Uterus (tissue), 4 donors: ENCODE data around the gene DPF3. TPM values are rescaled to one million over a fixed set of nuclear protein-coding genes. Genes with fewer than 3 reads are reported as not detected.

Source experiments
- DNase-seq, 2 donors: peaks; one replicate each; pipeline ENCODE4 v3.0.0-alpha.2; 2019 to 2020
- H3K27ac ChIP-seq, 2 donors: fragments of 200-600 bp; sonication (generic); 1 replicate in 1 of 2; 2 replicates in 1 of 2; pipeline ENCODE4 v1.5.1; 2016 to 2018
- H3K27me3 ChIP-seq, 2 donors: fragments of 200-600 bp; sonication (generic); one replicate each; pipeline ENCODE4 v1.5.1; 2018 to 2019; ENCODE audit warnings: control low read depth in 1 of 2
- H3K36me3 ChIP-seq, 2 donors: fragments of 200-600 bp; sonication (generic); one replicate each; pipeline ENCODE4 v1.5.1; 2019; ENCODE audit warnings: control low read depth in 1 of 2
- H3K4me1 ChIP-seq, 2 donors: fragments of 200-600 bp; sonication (generic); one replicate each; pipeline ENCODE4 v1.5.1; 2018 to 2019; ENCODE audit warnings: control low read depth in 1 of 2
- H3K4me3 ChIP-seq, 2 donors: fragments of 200-600 bp; sonication (generic); 1 replicate in 1 of 2; 2 replicates in 1 of 2; pipeline ENCODE4 v1.5.1; 2018 to 2019; ENCODE audit warnings: mild to moderate bottlenecking in 1 of 2
- H3K9me3 ChIP-seq, 2 donors: fragments of 200-600 bp; sonication (generic); one replicate each; pipeline ENCODE4 v1.5.1; 2019; ENCODE audit warnings: control low read depth in 1 of 2
- POLR2A ChIP-seq, 2 donors: fragments of 450-650 bp; IDR thresholded peaks; one replicate each; pipeline ENCODE4 v1.6.1; 2016; ENCODE audit warnings: antibody characterized with exemption in 2 of 2, mild to moderate bottlenecking in 1 of 2, moderate library complexity in 1 of 2
- intact Hi-C: fragments of 100-400 bp; cut with DNase I; formaldehyde crosslinking; loops from one replicate; pipeline ENCODE4 v1.15.1; 2023; ENCODE audit warnings: low total_unique reads
- total RNA-seq, 4 donors: library from RNA; depleted of rRNA in 3 of 4; stranded (reverse); fragments of >200 nt in 3 of 4; gene quantifications; one replicate each; pipeline versions ENCODE4 v1.1.0 to v1.2.4, GENCODE V29; 2014 to 2023
- TF ChIP-seq, protein P1 (sequence below), 4 experiments: fragments of 200-600 bp in 2 of 4; fragments of 450-650 bp in 2 of 4; sonication (generic) in 2 of 4; IDR thresholded peaks; one replicate each; pipeline ENCODE4 v1.5.1; 2016 to 2019; ENCODE audit warnings: antibody characterized with exemption in 4 of 4, mild to moderate bottlenecking in 2 of 4, moderate library complexity in 1 of 4
- donor health status: DM: yes; HTN: yes; CAD: no.

DPF3 gene
- total RNA-seq, 4 donors from 2014 or later: 1.6 to 2.8 TPM; not detected in 2

DNA sequence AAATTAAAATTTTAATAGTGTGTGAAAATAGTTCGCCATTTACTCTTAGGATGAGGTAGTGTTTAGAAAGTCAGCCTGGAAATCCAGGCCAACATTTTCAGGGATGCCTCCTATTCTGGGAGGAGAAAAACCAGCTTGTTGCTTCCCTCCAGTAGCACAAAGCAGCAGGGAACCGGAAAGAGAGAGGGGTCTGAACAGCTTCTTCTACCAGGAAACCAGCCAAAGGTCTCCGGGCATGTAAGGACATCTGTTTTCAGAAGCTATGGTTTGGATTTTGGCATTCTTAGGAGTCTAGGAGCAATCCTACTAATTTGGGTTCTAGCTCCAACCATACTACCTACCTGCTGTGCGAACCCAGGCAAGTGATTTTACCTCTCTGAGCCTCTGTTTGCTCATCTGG lies 85.3 kb downstream of the DPF3 start:
- no peak overlapping the region for H3K27ac ChIP-seq
- H3K36me3 ChIP-seq: no peaks in the 10 kb centered on the region
- H3K4me3 ChIP-seq: no peak overlapping the region
- DNase-seq: no peak
- no peak for TF ChIP-seq POLR2A (IDR thresholded peaks at IDR 0.05)
- TF ChIP-seq, protein P1, sequence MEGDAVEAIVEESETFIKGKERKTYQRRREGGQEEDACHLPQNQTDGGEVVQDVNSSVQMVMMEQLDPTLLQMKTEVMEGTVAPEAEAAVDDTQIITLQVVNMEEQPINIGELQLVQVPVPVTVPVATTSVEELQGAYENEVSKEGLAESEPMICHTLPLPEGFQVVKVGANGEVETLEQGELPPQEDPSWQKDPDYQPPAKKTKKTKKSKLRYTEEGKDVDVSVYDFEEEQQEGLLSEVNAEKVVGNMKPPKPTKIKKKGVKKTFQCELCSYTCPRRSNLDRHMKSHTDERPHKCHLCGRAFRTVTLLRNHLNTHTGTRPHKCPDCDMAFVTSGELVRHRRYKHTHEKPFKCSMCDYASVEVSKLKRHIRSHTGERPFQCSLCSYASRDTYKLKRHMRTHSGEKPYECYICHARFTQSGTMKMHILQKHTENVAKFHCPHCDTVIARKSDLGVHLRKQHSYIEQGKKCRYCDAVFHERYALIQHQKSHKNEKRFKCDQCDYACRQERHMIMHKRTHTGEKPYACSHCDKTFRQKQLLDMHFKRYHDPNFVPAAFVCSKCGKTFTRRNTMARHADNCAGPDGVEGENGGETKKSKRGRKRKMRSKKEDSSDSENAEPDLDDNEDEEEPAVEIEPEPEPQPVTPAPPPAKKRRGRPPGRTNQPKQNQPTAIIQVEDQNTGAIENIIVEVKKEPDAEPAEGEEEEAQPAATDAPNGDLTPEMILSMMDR (IDR thresholded peaks at IDR 0.05): no peak
- H3K4me1 ChIP-seq: no peaks in the 10 kb centered on the region
- H3K27me3 ChIP-seq: no peaks in the 10 kb centered on the region
- no peaks in the 10 kb centered on the region for H3K9me3 ChIP-seq
- intact Hi-C loops: no loop called here

DNA sequence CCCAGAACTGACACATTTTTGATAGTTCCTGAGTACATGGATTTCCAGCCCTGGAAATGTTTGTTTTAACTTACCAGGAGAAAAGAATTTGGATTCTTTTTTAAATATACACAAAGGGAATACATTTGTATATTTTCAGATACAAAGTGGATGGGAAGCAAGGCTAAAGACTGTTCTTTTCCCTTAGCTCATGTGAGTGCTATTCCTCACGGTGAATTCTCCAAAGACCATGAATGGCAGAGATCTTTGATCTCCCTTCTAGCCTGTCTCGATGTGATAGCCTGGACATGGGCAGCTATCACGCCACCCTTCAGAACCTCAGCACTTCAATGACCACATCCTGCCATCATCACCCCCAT lies 91.3 kb downstream of the DPF3 start:
- intact Hi-C loops: no loop called here
- H3K27ac ChIP-seq: no peak overlapping the region

DNA sequence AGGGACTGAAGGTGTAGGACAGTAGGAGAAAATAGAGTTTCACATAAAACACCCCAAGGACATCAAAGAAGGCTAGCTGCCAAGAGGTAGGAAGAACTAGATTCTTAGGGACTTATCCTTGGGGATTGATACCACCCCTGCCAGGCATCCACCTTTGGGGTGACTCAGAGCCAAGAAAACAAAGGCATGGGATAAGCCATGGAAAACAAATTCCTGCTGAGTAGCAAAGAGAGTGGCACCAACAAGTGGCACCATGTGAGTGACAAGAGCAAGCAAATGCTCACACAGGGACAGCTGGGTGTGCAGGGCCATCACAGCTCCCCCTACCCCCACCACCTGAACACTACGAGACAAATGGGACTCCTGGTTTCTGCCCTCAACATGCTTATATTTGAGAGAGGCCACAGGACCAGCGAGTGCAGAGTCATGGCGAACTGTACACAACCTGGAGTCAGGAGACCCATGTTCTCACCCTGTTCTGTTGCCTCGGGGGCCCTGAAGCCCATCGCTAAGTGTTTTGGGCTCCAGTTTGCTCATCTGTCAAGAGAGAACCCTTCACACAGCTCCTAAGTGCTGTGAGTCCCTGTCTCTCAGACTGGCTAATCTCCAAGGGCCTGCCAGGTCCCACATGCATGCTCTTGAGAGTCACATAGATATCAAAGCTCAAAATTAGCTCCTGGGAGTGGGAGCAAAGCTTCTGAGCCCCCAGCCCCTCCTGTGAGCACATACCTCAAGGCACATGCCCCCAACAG lies 91.9 kb downstream of the DPF3 start:
- no peak for DNase-seq
- TF ChIP-seq, protein P1 (IDR thresholded peaks at IDR 0.05): no peak
- TF ChIP-seq POLR2A (IDR thresholded peaks at IDR 0.05): no peak
- no peak overlapping the region for H3K27ac ChIP-seq
- H3K27me3 ChIP-seq: no peaks in the 10 kb centered on the region
- H3K36me3 ChIP-seq: no peaks in the 10 kb centered on the region
- H3K4me3 ChIP-seq: no peak overlapping the region
- H3K4me1 ChIP-seq: no peaks in the 10 kb centered on the region
- H3K9me3 ChIP-seq: no peaks in the 10 kb centered on the region
- intact Hi-C loops: no loop called here

More for the DNA sequence above, 91.3 kb downstream of the DPF3 start:
- no peaks in the 10 kb centered on the region for H3K36me3 ChIP-seq
- H3K9me3 ChIP-seq: no peaks in the 10 kb centered on the region
- H3K4me3 ChIP-seq: no peak overlapping the region
- TF ChIP-seq POLR2A (IDR thresholded peaks at IDR 0.05): no peak
- TF ChIP-seq, protein P1 (IDR thresholded peaks at IDR 0.05): no peak
- H3K4me1 ChIP-seq: no peaks in the 10 kb centered on the region
- no peaks in the 10 kb centered on the region for H3K27me3 ChIP-seq
- DNase-seq: no peak

DNA sequence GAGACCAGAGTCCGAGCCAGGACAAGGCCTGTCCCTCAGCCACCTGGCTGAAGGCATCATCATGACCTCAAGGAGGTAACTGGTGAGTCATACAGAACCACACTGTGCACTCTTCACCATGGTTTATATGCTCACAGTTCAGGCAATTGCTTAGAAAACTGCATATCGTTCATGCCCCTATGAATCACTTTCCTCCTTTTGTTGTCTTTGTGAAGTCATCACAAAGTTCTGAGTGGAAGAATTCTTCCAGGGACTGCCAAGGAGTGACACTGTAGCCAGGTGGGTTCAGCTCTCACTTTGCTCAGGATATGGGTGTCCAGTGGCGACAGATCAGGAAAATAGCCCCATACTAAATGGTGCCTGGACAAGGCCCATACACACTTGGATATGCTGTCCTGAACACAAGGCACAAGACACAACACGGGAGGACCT lies 92.5 kb downstream of the DPF3 start:
- no peak for DNase-seq
- H3K36me3 ChIP-seq: no peaks in the 10 kb centered on the region
- no peaks in the 10 kb centered on the region for H3K27me3 ChIP-seq
- no peak overlapping the region for H3K27ac ChIP-seq
- intact Hi-C loops: no loop called here
- H3K9me3 ChIP-seq: no peaks in the 10 kb centered on the region
- H3K4me1 ChIP-seq: no peaks in the 10 kb centered on the region
- TF ChIP-seq, protein P1 (IDR thresholded peaks at IDR 0.05): no peak
- no peak for TF ChIP-seq POLR2A (IDR thresholded peaks at IDR 0.05)
- H3K4me3 ChIP-seq: no peak overlapping the region

DNA sequence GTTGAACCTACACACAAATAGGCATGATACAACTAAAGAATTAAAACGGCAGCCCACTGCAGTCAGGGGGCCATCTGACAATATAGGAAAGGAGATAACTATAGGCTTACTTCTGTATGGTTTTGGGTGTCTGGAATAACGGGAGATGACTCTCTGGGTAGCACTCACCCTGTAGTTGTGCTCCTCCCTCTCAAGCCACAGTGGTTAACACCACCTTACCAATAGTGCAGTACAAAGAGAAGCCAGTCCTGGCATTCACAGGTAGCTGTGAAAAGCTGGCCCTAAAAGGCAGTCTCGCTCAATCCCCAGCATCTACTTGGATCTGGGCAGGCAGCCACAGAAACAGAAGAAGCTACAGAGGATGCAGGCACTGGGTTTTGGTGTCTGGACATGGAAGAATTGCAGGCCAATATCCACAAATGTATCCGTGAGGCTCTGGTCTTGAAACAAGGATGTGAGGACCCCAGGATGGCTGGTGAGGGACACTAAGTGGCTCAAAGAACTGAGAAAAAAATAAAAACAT lies 93.0 kb downstream of the DPF3 start:
- Histone ChIP-seq H3K9me3 (no peaks in the 10 kb centered on the region), H3K27me3 (no peaks in the 10 kb centered on the region), H3K27ac (no peak overlapping the region), H3K4me1 (no peaks in the 10 kb centered on the region), H3K36me3 (no peaks in the 10 kb centered on the region), H3K4me3 (no peak overlapping the region)
- no peak for DNase-seq
- TF ChIP-seq, protein P1 (IDR thresholded peaks at IDR 0.05): no peak
- no peak for TF ChIP-seq POLR2A (IDR thresholded peaks at IDR 0.05)
- intact Hi-C loops: no loop called here
